ENCODE results near the gene RAPGEF4.

Gene RAPGEF4

DNA sequence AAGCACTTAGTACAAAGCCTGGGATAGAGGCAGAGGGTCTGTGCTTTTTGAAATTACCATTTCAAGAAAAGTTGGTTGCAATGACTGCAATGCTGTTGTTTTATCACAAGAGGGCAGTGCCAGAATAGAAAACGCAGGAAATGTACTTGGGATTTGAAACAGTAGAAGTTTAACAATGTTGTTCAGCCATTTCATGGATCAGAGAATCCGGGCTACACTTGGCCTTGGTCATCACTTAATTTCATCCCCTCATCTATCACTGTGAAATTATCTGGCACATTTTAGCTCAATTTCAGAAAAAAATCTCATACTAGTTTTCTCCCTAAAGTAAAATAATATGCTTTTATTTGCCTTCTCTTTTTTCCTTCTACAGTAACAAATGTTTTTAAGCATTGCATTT, 70.8 kb downstream of the RAPGEF4 start:
- peak; percentile 75 for TF ChIP-seq CTCF (IDR thresholded peaks at IDR 0.05; ENCODE audit: control insufficient read depth, extremely low read depth, insufficient read depth)
- no peak for DNase-seq (ENCODE audit: low read depth)
- H3K4me3 ChIP-seq (ENCODE audit: low read depth, low read length): no peak overlapping the region

- no peak overlapping the region for H3K4me3 ChIP-seq (ENCODE audit: low read depth, low read length)
- no peak for DNase-seq (ENCODE audit: low read depth)
- no peak for TF ChIP-seq CTCF (IDR thresholded peaks at IDR 0.05; ENCODE audit: control insufficient read depth, extremely low read depth, insufficient read depth)
Observed at GRCh38 chr2:172806996-172807395, 71.4 kb downstream of the RAPGEF4 start.

DNA sequence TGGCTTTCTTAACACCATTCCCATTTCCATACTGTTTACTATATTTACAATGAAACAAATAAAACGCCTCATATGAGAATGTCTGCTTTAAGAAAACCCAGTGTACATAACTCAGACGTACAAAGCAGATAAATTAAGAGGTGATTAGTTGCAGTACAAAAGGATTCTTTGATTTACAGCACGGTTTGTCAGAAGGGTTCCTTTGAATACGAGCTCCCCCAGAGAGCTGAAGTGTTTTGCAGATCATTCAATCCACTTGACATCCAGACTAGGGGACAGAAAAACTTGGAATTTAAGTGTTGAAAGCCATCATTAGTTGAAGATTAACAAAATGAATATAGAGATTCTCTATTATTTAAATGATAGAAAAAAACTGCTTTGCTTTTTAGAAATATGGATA, 72.5 kb downstream of the RAPGEF4 start:
- H3K4me3 ChIP-seq (ENCODE audit: low read depth, low read length): no peak overlapping the region
- no peak for TF ChIP-seq CTCF (IDR thresholded peaks at IDR 0.05; ENCODE audit: control insufficient read depth, extremely low read depth, insufficient read depth)

GRCh38 chr2:172811027-172811426, 75.4 kb downstream of the RAPGEF4 start:
- no peak for TF ChIP-seq CTCF (IDR thresholded peaks at IDR 0.05; ENCODE audit: control insufficient read depth, extremely low read depth, insufficient read depth)
- no peak for DNase-seq (ENCODE audit: low read depth)

More for the DNA sequence above, 72.5 kb downstream of the RAPGEF4 start:
- no peak for DNase-seq (ENCODE audit: low read depth)

GRCh38 chr2:172812158-172812744, 76.6 kb downstream of the RAPGEF4 start:
- H3K4me3 ChIP-seq (ENCODE audit: low read depth, low read length): no peak overlapping the region
- DNase-seq (ENCODE audit: low read depth): no peak
- TF ChIP-seq CTCF (IDR thresholded peaks at IDR 0.05; ENCODE audit: control insufficient read depth, extremely low read depth, insufficient read depth): no peak

More at GRCh38 chr2:172811027-172811426, 75.4 kb downstream of the RAPGEF4 start:
- no peak overlapping the region for H3K4me3 ChIP-seq (ENCODE audit: low read depth, low read length)

- H3K4me3 ChIP-seq (ENCODE audit: low read depth, low read length): no peak overlapping the region
- peak; percentile 62 for TF ChIP-seq CTCF (IDR thresholded peaks at IDR 0.05; ENCODE audit: control insufficient read depth, extremely low read depth, insufficient read depth)
- no peak for DNase-seq (ENCODE audit: low read depth)
Observed at GRCh38 chr2:172813314-172813888, 77.8 kb downstream of the RAPGEF4 start.

GRCh38 chr2:172817411-172817810, 81.8 kb downstream of the RAPGEF4 start:
- no peak overlapping the region for H3K4me3 ChIP-seq (ENCODE audit: low read depth, low read length)
- no peak for DNase-seq (ENCODE audit: low read depth)
- no peak for TF ChIP-seq CTCF (IDR thresholded peaks at IDR 0.05; ENCODE audit: control insufficient read depth, extremely low read depth, insufficient read depth)
